Spleen (tissue), 11 donors: Measurements from ENCODE around the gene NUFIP2. TPM values are rescaled to one million over a fixed set of nuclear protein-coding genes. Genes with fewer than 3 reads are reported as not detected.

Experiments
- DNase-seq: peaks from one replicate; pipeline ENCODE4 v3.0.0-alpha.2; 2020
- H3K27ac ChIP-seq, 8 donors: fragments of 200-600 bp; sonication (generic) in 7 of 8; 1 replicate in 4 of 8; 2 replicates in 4 of 8; pipeline versions ENCODE4 v1.5.0 to v1.8.0; 2016 to 2021; ENCODE audit warnings: inconsistent platforms in 4 of 8, mild to moderate bottlenecking in 4 of 8, moderate library complexity in 1 of 8
- H3K27me3 ChIP-seq, 7 donors: fragments of 200-600 bp; sonication (generic) in 6 of 7; replicated peaks in 1 of 7; 1 replicate in 4 of 7; 2 replicates in 3 of 7; pipeline versions ENCODE4 v1.5.0 to v1.8.0; 2016 to 2021; ENCODE audit warnings: inconsistent platforms in 3 of 7, mild to moderate bottlenecking in 1 of 7
- H3K36me3 ChIP-seq, 6 donors: fragments of 200-600 bp; sonication (generic) in 5 of 6; 1 replicate in 4 of 6; 2 replicates in 2 of 6; pipeline versions ENCODE4 v1.5.0 to v1.8.0; 2016 to 2021; ENCODE audit warnings: inconsistent platforms in 2 of 6
- H3K4me1 ChIP-seq, 6 donors: fragments of 200-600 bp; sonication (generic) in 5 of 6; 1 replicate in 3 of 6; 2 replicates in 3 of 6; pipeline versions ENCODE4 v1.5.0 to v1.8.0; 2016 to 2021; ENCODE audit warnings: inconsistent platforms in 3 of 6
- H3K4me3 ChIP-seq, 8 donors: fragments of 200-600 bp; sonication (generic) in 7 of 8; 1 replicate in 4 of 8; 2 replicates in 4 of 8; pipeline versions ENCODE4 v1.5.0 to v1.8.0; 2016 to 2021; ENCODE audit warnings: inconsistent platforms in 4 of 8, mild to moderate bottlenecking in 4 of 8, moderate library complexity in 2 of 8
- H3K9me3 ChIP-seq, 8 donors: fragments of 200-600 bp; sonication (generic) in 7 of 8; 1 replicate in 4 of 8; 2 replicates in 4 of 8; pipeline versions ENCODE4 v1.5.0 to v1.8.0; 2016 to 2021; ENCODE audit warnings: inconsistent platforms in 4 of 8
- CTCF ChIP-seq, 11 experiments: fragments of 200-600 bp in 7 of 11; fragments of 450-650 bp in 4 of 11; sonication (generic) in 4 of 11; IDR thresholded peaks in 8 of 11; conservative IDR thresholded peaks in 3 of 11; 1 replicate in 7 of 11; 2 replicates in 4 of 11; pipeline versions ENCODE4 v1.4.0 to v1.8.0; 2016 to 2021; ENCODE audit warnings: antibody characterized with exemption in 11 of 11, inconsistent platforms in 4 of 11, mild to moderate bottlenecking in 1 of 11
- POLR2A ChIP-seq, 3 donors: fragments of 450-650 bp; IDR thresholded peaks; one replicate each; pipeline ENCODE4 v1.5.1; 2017; ENCODE audit warnings: antibody characterized with exemption in 3 of 3, mild to moderate bottlenecking in 1 of 3
- POLR2AphosphoS5 ChIP-seq, 3 donors: sonication (generic); formaldehyde crosslinking; IDR thresholded peaks; one replicate each; pipeline ENCODE4 v1.5.1; 2017; ENCODE audit warnings: antibody characterized with exemption in 3 of 3
- WGBS, 5 donors: extraction: QIAGEN DNeasy Blood & Tissue Kit in 3 of 5; methylation state at CpG; one replicate each; pipeline versions ENCODE4 v1.1.5 to v1.1.7; 2013 to 2018; 5-methylcytosine and 5-hydroxymethylcytosine counted together
- intact Hi-C: fragments of 100-400 bp; cut with DNase I; formaldehyde crosslinking; loops from one replicate; pipeline ENCODE4 v1.15.0; 2023; ENCODE audit warnings: low total_unique reads
- polyA plus RNA-seq, 3 donors: library from polyadenylated mRNA; stranded (reverse); fragments of 200-250 nt; gene quantifications; one replicate each; pipeline ENCODE4 v1.2.1, GENCODE V29; 2013
- total RNA-seq, 7 donors: library from RNA; depleted of rRNA in 3 of 7; stranded (reverse); fragments of >200 nt in 3 of 7; fragmentation: NEBNext Ultra II Directional in 4 of 7; extraction: Animal tissue kit (Norgen Biotek cat#: 25700) in 4 of 7; gene quantifications; one replicate each; pipeline versions ENCODE4 v1.1.0 to v1.2.1, GENCODE V29; 2016 to 2021
- donor health status: healthy with polysubstance abuse.
- donor health status: DM: no; HTN: no; CAD: no; lungs with moderate emphysema.
- donor health status: DM: no; HTN: no; CAD: no.
- donor health status: Bipolar disorder and iron deficiency.
- donor health status: healthy.
- donor health status: DM: no; HTN: no; CAD: no.
- donor health status: DM: yes; HTN: yes; CAD: no.

The NUFIP2 gene
- total and polyA plus RNA-seq, 10 donors, result 8.7 to 68.4 (median 54.9) TPM

- H3K4me3 ChIP-seq, result no peak overlapping the region
- no peak for DNase-seq
- 93 to 97% (median 95%) methylated on average over 3 of the region's 3 CpGs for WGBS, 5 donors
- peaks cover 22 to 35% (median 27%) of the 10 kb centered on the region in 6 donors for H3K4me1 ChIP-seq
- H3K27me3 ChIP-seq, result no peaks in the 10 kb centered on the region
- TF ChIP-seq POLR2A (IDR thresholded peaks at IDR 0.05) (no peak), POLR2AphosphoS5 (IDR thresholded peaks at IDR 0.05) (no peak), CTCF (IDR thresholded peaks at IDR 0.05 in 8 of 11, conservative IDR thresholded peaks at IDR 0.05 in 3 of 11) (no peak)
- intact Hi-C loops, result loop anchor here (10.0 kb wide), 1 partner anchor 151 kb away; no protein-coding TSS in a partner anchor
- H3K9me3 ChIP-seq, result no peaks in the 10 kb centered on the region
- peak overlapping the region in 7 of 8 donors; percentile 95 to 100 (median 99) for H3K27ac ChIP-seq
- peaks cover 0 to 4% (median under 1%) of the 10 kb centered on the region in 6 donors for H3K36me3 ChIP-seq
These were observed 1.5 kb upstream of the NUFIP2 start for GRCh38 chr17:29295420-29295819.

GRCh38 chr17:29294580-29294900, 592 bp upstream of the NUFIP2 start:
- Histone ChIP-seq H3K4me3 (peak overlapping the region; percentile 11 to 99 (median 96)), H3K27ac (peak overlapping the region; percentile 95 to 100 (median 99)), H3K36me3 (peaks cover 0 to 12% (median 8%) of the 10 kb centered on the region in 6 donors), H3K4me1 (peaks cover 31 to 43% (median 36%) of the 10 kb centered on the region in 6 donors), H3K9me3 (no peaks in the 10 kb centered on the region), H3K27me3 (no peaks in the 10 kb centered on the region)
- WGBS, 5 donors, result 0 to 1% (median 0%) methylated on average over 2 of the region's 2 CpGs
- intact Hi-C loops, result loop anchor here (10.0 kb wide), 1 partner anchor 150 kb away; no protein-coding TSS in a partner anchor
- DNase-seq, result no peak
- TF ChIP-seq POLR2A (IDR thresholded peaks at IDR 0.05) (no peak), POLR2AphosphoS5 (IDR thresholded peaks at IDR 0.05) (no peak), CTCF (IDR thresholded peaks at IDR 0.05 in 8 of 11, conservative IDR thresholded peaks at IDR 0.05 in 3 of 11) (no peak)

GRCh38 chr17:29292992-29293889, 707 bp downstream of the NUFIP2 start:
- intact Hi-C loops, result loop anchor here (10.0 kb wide), 1 partner anchor 148 kb away; no protein-coding TSS in a partner anchor
- no peaks in the 10 kb centered on the region for H3K27me3 ChIP-seq
- peaks cover 40 to 56% (median 49%) of the 10 kb centered on the region in 6 donors for H3K4me1 ChIP-seq
- H3K4me3 ChIP-seq, result peak overlapping the region; percentile 81 to 99 (median 98)
- H3K36me3 ChIP-seq, result peaks cover 0 to 25% (median 13%) of the 10 kb centered on the region in 6 donors
- WGBS, 5 donors, result 0 to 1% (median 0%) methylated on average over 28 to 54 of the region's 54 CpGs
- TF ChIP-seq POLR2AphosphoS5 (IDR thresholded peaks at IDR 0.05) (peak; percentile 33 to 63 (median 54)), POLR2A (IDR thresholded peaks at IDR 0.05) (no peak)
- peak; percentile 93 for DNase-seq
- peak overlapping the region; percentile 95 to 100 (median 99) for H3K27ac ChIP-seq
- H3K9me3 ChIP-seq, result no peaks in the 10 kb centered on the region

- no peaks in the 10 kb centered on the region for H3K9me3 ChIP-seq
- peak; percentile 92 for DNase-seq
- WGBS, 5 donors, result 1 to 5% (median 2%) methylated on average over 12 to 76 of the region's 77 CpGs
- TF ChIP-seq POLR2AphosphoS5 (IDR thresholded peaks at IDR 0.05) (peak in 2 of 3 donors; percentile 18 to 44), CTCF (IDR thresholded peaks at IDR 0.05 in 8 of 11, conservative IDR thresholded peaks at IDR 0.05 in 3 of 11) (no peak)
- peaks cover 0 to 34% (median 18%) of the 10 kb centered on the region in 6 donors for H3K36me3 ChIP-seq
- intact Hi-C loops, result loop anchor here (10.0 kb wide), 1 partner anchor 148 kb away; no protein-coding TSS in a partner anchor
- H3K27me3 ChIP-seq, result no peaks in the 10 kb centered on the region
- H3K27ac ChIP-seq, result peak overlapping the region; percentile 95 to 100 (median 99)
- peak overlapping the region; percentile 81 to 99 (median 98) for H3K4me3 ChIP-seq
- peaks cover 43 to 66% (median 58%) of the 10 kb centered on the region in 6 donors for H3K4me1 ChIP-seq
These were observed 1.6 kb downstream of the NUFIP2 start for GRCh38 chr17:29292071-29292991.
